Dedifferentiated amniotic fluid mesenchymal stem cell (primary cell): Measurements from ENCODE around the gene SH3BP5.

Source experiments
- DNase-seq: peaks from one replicate; pipeline ENCODE4 v3.0.0-alpha.2; 2016; ENCODE audit errors: extremely low spot score

SH3BP5 gene

GRCh38 chr3:15325228-15325627, 7.2 kb downstream of the SH3BP5 start:
- peak; percentile 65 for DNase-seq

DNA sequence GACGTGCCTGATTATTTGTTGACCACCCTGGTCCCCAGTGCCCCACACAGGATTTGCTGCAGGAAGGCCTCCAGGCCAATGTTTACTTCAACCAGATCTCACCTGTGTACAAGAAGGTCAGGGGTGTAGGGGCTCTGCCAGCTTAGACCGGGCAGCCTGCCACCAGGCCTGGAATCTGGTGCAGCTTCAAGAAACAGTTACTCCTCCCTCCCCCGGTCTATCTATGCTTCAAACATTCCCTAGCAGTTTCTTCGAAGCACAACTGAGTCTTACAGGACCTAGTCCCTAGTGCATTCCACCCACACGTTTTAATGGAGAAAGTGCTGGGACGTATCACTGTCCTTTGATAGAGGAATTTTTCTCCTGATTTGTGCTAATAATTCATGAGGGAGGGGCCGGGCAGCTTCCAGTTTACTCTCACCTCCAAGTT, 8.0 kb downstream of the SH3BP5 start:
- DNase-seq: no peak

DNA sequence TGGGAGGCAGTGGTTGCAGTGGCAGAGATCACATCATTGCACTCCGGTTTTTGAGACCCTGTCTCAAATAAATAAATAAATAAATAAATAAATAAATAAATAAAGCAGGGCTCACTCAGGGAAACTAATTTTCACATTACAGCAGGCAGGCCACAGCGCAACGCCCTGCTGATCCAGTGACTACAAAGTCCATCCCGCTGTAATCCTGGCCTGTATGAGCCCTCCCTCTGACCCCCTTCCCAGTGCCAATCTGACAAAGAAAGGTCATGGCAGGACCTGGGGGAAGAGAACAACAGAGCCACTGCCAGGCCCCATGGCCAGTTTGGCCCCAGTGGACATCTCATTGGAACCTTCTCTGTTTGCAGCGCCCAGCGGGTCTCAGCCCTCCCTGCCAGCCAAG, 9.3 kb downstream of the SH3BP5 start:
- DNase-seq: no peak

DNA sequence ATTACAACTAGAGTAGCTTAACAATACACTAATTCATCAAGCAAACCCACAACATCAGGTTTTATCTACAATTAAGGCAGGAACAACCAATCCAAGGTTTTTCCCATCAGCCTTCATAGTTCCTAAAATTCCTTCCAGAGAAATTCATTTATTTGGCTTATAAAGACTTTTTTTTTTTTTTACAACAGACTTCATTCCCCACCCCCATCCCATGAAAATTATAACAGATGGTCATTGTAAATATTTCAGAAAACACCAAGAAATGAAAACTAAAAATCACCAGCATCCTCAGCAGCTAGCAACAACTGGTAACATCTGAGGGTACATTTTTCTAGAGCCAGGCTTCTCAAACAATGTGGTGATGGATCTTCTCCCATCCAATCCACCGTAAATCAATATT, 11.0 kb downstream of the SH3BP5 start:
- DNase-seq: no peak

DNA sequence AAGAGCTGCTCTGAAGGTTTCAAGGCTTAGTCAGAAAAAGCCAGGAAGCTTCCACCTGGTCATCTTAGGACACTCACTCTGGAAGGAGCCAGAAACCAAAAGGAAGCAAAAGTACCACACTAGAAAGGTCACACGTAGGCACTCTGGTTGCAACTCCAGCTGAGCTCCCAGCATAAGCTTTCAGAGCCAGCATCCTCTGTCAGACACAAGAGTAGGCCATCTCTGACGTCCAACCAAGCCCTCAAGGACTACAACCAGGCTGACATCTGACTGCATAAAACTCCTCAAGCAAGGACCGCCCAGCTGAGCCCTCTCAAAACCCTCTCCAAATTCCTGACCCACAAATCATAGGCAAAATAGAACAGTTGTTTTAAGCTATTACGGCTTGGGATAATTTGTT, 12.8 kb downstream of the SH3BP5 start:
- DNase-seq: peak; percentile 59

DNA sequence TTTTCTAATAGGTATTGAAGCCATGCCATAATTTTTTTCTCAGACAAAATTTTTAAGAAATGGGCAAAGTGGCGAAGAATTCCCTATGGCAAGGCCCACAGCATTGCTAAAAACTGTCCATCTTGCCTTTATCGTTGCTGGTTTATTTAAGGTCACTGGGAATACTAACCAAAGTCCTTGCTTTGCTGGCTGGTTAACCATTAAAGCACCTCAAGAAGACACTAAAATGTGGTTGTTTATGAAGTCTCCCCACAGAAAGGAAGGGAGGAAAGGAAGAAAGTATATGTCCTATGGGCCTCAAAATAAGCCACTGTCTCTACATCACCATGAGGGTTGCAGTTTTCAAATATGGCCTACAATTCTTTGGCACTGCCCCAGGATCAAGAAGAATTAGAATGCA, 13.2 kb downstream of the SH3BP5 start:
- DNase-seq: no peak

DNA sequence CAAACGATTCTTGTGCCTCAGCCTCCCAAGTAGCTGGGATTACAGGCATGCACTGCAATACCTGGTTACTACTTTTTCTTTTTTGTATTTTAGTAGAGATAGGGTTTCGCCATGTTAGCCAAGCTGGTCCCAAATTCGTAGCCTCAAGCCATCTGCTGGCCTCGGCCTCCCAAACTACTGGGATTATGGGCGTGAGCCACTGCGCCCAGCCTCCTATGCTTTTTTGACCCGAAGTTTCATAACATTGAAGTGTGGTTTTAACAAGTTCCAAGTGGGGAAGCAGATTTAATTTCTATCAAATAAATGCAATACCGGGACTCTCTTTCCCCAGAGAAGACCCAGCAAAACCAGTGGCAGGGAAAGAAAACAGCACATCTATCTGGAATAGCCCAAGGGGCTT, 13.7 kb downstream of the SH3BP5 start:
- no peak for DNase-seq

DNA sequence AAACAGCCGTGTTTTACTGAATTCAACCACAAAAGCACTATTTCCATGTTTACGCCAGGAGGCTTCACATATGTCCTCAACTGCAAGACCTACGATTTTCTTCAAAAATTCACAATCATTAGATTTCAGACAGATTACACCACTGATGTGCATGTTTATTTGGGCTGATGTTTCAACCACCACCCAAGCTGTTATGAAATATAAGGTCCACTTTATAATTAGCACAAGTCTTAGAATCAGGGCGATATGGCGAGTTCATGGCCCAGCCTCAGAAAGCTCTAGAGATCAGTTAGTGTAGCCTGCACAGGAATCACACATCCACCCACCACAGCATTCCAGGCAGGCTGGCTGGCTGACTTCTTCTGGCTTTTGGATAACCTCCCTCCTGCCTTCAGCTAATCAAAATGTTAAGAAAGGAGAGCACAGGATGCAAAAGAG, 15.4 kb downstream of the SH3BP5 start:
- DNase-seq: no peak

DNA sequence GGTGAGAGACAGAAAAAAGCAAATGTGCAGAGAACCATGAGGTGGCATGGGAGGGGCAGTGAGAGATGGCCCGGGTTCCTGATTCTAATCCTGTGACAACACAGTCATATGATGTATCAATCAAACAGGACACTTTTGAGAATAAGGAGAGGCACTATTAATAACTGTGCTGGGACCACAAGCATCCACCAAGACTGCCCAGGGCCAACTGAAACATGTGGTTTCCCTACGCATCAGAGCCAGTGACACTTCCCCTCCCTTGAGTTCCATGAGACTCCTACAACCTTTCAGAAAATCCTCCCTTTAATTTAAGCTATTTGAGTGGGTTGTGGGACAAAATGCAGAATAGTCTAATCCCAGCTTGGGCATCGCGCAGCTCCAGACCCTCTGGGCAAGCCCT, 17.4 kb downstream of the SH3BP5 start:
- no peak for DNase-seq

DNA sequence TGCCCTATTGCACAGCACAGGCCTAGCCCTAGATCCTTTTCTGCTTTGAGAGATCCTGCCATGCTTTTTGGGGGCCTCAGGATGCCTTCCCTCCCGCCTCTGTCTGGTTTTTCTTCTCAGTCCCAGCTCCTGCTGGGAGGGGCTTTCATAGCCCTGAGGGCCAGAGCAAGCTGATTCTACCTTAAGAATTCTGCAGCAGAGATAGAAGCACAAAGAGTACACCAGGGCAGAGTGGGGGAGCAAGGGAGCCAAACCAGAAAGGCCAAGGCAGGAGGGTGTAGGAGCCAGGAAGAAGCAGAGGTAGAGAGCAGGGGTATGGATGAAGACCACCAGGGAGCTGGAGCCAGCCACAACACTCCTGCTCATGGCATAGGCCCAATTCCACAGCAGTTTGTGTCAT, 18.1 kb downstream of the SH3BP5 start:
- DNase-seq: no peak

DNA sequence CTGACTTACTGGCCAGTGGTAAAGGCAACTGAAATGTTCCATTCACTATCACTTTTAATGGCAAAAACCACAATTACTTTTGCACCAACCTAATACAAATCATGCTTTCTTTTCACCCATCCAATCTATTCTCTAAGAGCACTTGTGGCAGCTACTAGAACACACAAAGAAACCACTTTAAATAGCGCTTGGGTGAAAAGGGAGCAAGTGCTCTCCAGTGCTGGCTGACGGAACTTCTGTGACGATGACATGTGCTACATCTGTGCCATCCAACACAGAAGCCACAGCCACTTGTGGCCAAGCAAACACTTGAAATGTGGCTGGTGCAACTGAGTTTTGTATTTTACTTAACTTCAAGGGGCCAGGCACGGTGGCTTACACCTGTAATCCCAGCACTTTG, 18.9 kb downstream of the SH3BP5 start:
- no peak for DNase-seq

DNA sequence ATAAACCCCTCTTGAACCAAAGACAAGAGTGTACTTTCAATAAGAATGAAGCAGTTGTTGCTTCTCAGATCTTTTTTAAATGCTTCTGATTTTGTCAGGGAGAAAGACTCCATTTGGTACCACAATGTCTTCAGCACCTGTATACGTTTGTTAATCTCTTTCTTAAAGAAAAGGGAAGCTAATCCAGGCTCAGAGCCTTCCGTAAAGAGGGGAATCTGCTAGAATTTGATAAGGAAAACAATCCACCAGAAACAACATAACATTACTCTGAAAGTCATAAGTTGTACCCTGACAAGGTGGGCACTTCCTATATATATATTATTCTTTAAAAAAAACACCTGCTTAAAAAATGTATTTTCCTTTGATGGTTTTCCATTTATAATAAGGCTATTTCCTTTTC, 19.8 kb downstream of the SH3BP5 start:
- no peak for DNase-seq

GRCh38 chr3:15310491-15311370, 21.7 kb downstream of the SH3BP5 start:
- no peak for DNase-seq

DNA sequence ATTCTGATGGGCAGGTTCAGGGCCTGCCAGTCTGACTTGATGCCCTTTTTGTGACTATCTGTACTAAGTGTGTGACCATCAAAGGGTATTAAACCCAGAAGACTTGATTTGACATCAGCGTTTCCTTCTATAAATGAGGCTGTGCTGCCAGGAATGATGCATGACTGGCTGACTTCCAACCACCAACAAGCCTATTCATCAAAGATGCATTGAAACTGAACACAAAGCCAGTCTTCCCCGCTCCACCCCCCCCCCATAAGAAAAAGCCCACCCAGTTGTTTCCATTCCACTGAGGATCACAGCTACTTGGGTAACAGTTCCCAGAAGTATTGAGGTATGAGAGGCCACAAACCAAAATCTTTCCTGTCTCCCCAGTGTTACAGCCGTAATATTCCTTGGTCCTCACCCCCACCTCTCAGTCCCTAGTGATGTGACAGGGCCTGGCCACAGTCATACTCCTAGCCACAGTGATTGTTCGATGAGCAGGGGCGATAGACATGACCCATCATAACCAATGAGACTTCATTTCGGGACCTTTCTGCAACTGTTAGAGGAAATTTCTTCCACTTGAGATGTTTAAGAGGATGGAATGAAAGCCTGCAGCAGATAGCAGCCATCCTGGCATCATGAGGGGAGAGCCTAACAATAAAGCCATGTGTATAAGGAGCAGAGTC, 22.6 kb downstream of the SH3BP5 start:
- no peak for DNase-seq

DNA sequence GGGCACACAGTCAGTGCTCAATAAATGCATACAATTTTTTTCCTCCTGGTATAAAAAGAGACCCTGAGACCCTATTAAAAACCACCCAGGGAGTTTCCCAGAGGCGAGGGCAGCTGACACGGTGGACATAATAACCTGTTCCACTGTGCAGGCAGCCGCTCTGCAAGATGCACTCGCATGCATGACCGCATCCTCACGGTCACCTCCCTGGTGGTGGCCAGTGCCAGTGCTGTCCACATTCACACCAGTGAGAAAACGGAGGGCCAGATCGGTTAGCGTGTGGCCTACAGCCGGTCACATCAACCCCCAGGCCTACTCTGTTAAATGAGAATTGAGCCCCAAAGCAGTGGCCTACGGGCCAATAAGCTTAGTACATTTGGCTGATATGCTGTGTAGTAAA, 24.8 kb downstream of the SH3BP5 start:
- no peak for DNase-seq

DNA sequence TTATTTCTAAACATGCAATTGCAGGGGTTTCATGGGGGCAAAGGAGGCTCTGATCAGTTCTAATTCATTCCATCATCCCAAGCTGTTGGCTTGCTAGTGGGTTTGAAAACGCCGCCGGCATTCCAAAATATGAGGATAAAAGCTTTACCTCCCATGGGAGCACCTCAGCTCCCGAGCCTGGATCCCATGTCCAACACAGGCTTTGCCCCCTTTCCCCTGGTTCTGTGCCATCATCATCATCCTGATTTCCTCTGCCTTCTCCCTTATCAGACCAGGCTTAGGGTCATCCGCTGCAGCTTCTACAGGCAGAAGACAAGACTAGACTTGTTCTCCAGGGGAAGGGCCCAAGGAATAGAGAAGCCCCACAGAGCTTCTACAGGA, 25.4 kb downstream of the SH3BP5 start:
- DNase-seq: no peak

- DNase-seq: no peak
These were observed 27.0 kb downstream of the SH3BP5 start for GRCh38 chr3:15305359-15305844.

DNA sequence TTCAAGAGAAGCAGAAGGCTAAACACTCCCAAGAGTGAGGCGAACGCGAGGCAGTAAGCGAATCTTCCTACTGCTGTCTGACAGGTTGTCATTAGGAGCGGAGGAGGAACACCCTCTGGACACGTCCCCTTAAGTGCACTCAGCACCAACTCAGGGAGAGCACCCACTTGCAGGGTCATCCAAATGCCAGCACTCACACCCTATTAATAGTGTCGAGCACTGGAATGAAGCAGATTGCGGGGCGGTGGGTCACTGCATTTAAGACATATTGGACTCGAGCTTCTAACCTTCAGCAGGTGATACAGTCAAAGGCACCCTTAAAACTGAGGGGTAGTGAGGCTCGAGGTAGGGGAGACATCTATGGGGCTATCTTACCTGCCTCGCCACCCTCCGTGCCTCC, 28.7 kb downstream of the SH3BP5 start:
- DNase-seq: no peak

GRCh38 chr3:15303216-15303615, 29.2 kb downstream of the SH3BP5 start:
- DNase-seq: no peak

GRCh38 chr3:15301761-15302160, 30.6 kb downstream of the SH3BP5 start:
- no peak for DNase-seq

DNA sequence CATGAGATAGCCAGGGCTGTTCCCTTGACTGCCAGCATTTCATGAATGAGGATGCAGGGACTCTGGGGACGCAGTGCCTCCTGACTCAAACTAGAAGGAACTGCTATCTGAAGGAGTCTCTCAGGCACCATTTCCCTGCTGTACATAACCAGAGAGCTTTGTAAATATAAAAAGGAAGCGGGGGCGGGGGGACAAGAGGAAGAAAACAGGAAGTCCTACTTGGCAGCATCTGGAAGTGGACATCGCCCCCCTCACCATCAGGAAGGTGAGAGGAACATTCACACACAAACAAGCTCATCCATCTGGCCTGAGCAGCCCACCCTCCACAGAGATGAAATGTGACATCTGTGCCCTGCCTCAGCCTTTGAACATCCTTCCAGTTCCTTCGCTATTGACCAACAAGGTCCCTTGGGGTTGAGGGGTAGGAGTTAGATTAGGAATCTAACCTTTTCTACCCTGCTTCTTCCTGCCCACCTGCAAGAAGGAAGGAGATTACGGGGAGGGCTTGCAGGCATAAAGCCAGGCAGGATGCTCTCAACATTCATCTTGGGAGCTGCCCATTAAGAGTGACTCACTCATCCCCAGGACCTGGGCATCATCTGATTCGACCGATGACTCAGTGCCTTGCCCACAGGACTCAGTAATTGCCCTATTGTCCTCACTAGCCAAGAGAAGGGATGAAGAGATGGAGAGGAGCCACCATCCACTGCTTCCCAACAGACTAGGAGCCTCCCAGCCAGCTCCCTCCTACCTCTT, 31.9 kb downstream of the SH3BP5 start:
- no peak for DNase-seq

DNA sequence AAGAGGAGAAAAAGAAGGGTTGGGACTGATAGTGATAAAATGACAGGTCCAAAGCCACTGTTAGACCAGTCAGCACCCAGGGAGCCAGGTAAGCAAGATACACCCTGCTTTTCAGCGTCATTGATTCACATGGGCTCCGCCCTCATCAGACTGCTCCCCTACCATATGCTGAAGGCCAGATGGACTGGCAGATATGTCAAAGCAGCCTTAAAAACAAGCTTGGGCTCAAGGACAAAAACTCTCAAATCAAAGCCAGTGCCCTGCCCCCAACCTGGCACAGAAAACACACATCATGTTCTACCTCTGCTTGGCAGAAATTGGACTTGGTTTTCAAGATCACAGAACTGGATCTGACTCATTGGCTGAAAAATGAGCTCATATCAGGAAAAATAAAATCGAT, 33.4 kb downstream of the SH3BP5 start:
- no peak for DNase-seq
